SKM-1 treated with dmso at 0.1 percent for 144 hours (cell line): ENCODE measurements around the gene KCNMB1.

ENCODE experiments used
- DNase-seq: peaks from one replicate; lab custom pipeline; 2025; ENCODE audit not compliant: unreplicated experiment; lab: John Stamatoyannopoulos, UW

The KCNMB1 gene

DNA sequence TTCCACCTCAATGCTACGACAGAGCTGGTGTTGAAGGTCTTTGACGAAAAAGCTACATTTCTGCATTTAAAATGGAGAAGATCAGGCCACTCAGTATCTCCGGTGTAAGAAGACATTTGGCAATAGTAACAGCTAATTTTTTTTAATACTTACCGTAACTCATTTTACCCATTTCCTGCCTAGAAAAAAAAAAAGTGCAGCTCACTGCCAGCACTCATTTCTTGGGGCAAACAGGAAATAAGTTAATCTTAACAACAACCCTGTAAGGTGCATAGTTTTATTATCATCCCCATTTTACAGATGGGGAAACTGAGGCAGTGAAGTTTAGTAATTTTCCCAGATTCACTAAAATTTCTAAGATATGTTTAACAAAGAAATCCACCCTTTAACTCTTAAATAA lies 27.4 kb upstream of the KCNMB1 start:
- no peak for DNase-seq

GRCh38 chr5:170414786-170415185 lies 25.6 kb upstream of the KCNMB1 start:
- DNase-seq = no peak

- no peak for DNase-seq
Measured at GRCh38 chr5:170413897-170414296, 24.7 kb upstream of the KCNMB1 start.

DNA sequence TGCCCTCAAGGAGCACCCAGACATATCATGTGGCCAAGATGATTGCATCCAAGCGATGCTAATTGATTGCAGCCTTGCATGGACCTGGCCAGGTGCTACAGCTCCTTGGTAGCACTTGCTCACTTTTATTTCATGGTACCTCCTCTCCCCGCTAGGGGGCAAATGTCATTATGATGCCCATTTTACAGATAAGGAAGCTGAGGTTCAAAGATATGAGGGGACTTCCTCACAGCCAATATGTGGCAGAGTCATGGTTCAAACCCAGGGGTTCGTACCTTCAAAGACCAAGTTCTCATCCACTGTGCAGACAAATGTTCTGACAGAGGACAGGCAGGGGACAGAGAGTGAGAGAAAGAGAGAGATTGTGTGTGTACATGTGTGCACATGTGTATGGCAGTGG lies 21.9 kb upstream of the KCNMB1 start:
- no peak for DNase-seq

DNA sequence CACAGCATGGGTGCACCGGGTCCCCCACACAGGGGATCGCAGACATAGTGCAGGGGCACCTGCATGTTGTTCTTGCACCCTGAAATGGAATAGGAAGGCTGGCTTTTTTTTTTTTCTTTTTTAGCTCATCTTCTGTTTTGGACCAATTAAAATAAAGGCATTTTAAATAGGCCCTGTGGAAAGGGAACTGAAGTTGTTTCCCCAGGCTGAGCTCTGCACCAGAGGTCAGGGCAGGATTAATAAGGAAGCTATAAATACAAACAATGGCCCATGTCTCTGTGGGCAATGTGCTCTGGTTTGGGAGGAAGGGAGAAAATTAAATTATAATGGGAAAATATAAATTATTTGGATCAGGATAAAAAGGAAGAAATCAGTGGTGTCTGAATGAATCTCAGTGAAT lies 21.2 kb upstream of the KCNMB1 start:
- DNase-seq = no peak

DNA sequence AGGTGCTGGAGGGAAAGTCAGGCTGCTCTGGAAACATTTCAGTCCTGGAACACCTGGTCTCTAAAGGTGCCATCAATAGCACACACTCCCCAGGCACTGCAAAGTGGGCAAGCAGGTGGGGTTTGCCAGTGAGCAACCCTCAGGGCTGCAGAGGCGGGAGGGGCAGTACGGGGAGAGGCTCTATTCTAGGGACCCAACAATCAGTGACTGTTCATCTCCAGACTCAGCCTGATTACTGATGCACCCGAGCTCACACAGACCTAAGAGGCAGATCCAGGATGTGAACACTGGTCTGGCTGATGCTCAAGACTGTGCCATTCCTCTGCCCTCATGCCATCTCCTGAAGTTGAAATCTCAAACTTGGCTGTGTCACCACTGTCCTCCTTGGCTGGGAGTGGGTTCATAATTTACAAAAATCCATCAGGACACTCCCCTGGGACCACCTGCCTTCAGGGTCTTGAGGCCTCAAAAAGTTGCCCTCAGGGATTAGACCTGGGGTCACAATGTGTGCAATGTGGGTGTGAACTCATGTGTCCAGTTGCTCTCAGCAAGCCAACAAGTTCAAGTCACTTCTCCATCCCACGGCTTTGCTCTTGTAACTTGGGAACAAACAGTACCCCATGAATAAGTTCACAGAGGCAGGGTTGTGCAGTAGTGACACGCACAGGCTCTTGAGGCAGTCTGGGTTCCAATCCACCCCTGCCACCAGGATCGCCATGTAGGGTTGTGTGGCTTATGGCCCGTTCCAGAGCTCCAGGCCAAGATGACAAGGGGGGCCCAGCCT lies 19.9 kb upstream of the KCNMB1 start:
- DNase-seq = no peak

DNA sequence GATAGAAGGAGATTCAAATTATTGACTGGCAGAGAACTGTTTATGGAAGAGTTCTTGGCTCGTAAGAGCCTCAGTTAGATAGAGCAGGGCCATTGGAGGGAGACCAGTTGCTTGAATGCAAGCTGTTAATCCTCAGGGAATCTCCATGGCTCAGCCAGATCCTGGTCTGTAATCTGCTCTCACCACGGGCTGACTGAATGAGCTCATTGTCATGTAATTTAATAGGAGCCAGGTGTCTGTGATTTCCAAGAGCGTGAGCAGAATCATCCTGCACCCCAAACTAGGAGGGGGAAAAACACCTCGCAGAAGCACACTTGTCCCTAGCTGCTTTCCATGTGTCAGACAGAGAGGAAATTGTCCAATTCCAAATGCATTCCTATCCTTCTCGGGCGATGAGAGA lies 19.1 kb upstream of the KCNMB1 start:
- no peak for DNase-seq

GRCh38 chr5:170407062-170407461 lies 17.9 kb upstream of the KCNMB1 start:
- no peak for DNase-seq

- DNase-seq = peak; percentile 89
Measured at GRCh38 chr5:170405817-170406216, 16.6 kb upstream of the KCNMB1 start.

- peak; percentile 82 for DNase-seq
Measured at GRCh38 chr5:170404398-170404797, 15.2 kb upstream of the KCNMB1 start.

DNA sequence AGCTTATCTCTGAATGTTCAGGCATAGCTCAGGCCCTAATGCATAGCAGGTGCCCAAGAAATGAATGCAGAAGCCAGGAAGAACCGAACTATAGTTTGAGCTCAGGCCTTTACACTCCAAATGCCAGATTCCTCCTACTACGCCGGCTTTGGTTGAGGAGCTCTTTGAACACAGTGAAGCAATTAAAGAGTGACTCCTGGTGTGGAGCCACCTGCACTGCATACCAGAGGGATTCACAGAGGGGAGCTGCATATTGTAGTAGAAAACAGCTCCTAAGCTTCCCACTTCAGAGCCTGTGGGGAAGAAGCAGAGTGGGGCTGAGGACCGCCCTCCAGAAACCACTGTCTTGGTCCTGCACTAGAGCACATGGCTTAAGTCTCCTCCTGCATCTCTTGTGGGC lies 14.5 kb upstream of the KCNMB1 start:
- no peak for DNase-seq

DNA sequence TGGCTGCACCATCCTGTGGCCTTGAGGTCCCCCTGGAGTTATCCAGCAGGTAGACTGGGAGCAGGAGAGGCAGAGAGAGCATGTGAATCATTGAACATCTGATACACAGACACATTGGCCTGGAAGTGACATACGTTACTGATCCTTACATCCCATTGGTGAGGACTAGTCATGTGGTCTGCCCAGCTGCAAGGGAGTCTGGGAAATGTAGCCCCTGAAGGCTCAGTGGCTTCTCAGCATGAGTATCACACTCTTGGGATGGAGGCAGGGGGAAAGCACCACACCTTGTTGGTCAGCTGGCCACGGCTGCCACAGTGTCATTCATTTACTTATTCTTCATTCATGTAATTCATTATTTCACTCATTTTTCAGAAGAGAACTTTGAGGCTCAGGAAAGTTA lies 13.3 kb upstream of the KCNMB1 start:
- no peak for DNase-seq

GRCh38 chr5:170397059-170397458 lies 7.9 kb upstream of the KCNMB1 start:
- DNase-seq = no peak

DNA sequence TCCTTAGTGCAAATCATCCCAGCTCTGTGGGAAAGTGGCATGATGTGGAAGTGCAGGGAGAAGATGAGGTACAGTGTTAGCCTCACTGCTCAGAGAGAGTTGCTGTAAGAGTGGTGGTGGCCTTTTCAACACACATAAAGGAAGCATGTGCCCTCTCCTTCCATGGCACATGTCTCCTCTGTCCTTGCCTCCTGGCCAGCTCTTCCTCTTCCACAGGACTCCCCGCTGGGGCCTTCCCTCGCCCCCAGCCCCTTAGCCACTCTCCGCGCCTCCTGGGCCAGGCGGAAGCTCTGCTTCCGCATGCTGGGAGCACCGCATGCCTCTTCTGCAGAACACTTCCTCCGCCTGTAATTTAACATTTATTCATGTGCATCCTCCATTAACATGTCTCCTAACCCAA lies 4.8 kb upstream of the KCNMB1 start:
- no peak for DNase-seq

DNA sequence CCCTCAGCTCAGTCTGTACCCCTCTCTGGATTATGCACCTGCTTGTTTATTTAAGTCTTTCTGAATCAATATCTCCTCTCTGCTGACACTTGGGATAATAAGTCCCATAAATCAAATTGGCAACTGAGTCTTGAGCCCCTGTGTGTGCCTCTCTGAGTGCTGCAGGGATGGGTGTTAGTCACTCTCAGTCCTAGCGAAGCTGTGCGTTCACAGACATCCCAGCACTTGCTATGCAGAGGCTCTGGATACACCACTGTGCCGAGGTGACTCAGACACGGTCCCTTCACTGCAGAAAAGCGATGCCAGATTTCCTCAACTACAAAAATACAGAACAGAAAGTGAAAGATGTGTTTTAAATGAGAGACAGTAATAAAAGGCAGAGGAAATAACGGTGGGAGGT lies 4.1 kb upstream of the KCNMB1 start:
- no peak for DNase-seq

- DNase-seq = no peak
Measured at GRCh38 chr5:170390472-170390871, 1.3 kb upstream of the KCNMB1 start.

- DNase-seq = peak; percentile 20
Measured at GRCh38 chr5:170389550-170389892, 354 bp upstream of the KCNMB1 start.

DNA sequence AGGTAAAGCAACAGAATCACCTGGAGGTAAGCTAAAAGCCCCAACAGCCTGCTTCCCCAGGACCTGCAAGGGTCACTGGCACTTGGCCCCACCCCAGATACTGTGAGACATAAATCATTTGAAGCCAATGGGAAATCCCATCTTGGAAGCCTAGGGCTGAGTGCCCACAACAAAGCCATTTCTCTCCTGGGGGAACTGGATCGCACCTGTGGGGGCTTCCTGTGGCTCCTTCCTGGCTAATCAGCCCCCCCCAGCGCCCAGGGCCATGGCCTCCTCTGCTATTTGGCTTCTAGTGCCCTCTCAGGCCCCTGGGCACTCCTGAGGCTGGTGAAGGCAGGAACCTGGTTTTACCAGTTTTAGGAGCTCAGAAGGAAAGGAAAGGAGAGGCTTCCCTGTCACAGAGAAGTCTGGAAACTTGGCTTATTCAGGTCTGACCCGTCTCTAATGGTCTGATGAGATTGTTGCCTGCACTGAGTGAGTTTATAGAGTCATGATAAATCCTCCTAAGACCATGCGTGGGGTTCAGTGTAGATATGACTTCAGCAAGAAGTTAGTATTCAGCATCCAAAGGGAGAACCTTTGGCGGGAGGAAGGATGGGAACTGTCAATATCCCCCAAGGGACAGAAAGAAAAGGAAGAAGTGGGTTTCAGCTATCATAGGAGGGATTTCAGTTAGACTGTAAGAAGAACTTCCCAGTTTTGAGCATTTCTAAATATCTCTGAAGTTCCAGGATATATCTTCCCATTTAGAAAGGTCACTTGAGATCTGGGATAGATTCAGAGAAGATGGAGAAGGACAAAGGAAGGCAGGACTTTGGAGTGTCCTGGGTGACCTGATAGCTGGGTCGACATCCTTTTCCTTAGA lies 1.2 kb downstream of the KCNMB1 start:
- no peak for DNase-seq

DNA sequence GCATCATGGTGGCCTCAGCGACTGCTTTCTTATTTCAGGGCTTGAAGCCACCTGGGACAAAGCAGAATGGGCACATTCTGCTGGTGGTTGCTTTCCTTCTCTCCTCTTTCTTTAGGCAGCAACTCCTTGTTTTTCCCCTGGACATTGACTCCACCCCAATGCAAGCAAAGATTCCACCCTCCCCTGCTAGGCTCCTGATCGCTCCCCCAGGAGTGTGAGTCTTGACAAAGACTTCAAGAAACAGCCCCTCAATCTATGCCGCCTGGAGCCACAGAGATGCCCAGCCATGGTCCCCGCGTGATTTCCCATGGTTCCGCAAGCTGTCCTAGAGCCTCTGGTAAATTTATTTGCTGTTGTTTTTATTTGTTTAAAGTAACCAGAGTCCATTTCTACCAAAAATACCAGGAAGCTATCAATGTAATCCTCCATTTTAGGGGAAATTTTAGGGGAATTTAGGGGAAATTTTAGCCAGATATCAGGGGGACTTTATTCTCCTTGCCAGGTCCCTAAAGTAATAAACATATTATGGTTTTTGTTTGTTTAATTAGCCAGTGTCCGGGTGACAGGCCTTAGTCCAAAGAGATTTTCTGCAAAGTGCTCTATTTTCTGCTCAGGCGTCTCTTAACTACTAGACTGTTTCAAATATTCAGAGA lies 2.3 kb downstream of the KCNMB1 start:
- DNase-seq = no peak

- DNase-seq = no peak
Measured at GRCh38 chr5:170383227-170383626, 5.9 kb downstream of the KCNMB1 start.

DNA sequence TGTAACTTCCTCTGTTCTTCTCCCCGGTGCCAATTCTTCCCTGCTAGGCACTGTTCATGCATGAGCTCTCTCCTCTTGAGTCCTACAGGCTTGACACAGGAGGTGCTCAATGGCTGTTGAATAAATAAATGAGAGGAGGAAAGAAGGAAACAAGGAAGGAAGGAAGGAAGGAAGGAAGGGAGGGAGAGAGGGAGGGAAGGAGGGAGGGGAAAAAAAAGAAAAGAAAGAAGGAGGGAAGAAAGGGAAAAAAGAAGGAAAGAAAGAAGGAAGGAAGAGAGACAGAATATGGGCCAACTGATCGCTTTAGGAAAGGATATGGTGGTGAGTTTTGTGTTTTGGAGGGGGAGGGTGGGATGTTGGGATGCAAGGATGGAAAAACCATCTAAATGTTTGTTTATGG lies 6.4 kb downstream of the KCNMB1 start:
- DNase-seq = no peak

DNA sequence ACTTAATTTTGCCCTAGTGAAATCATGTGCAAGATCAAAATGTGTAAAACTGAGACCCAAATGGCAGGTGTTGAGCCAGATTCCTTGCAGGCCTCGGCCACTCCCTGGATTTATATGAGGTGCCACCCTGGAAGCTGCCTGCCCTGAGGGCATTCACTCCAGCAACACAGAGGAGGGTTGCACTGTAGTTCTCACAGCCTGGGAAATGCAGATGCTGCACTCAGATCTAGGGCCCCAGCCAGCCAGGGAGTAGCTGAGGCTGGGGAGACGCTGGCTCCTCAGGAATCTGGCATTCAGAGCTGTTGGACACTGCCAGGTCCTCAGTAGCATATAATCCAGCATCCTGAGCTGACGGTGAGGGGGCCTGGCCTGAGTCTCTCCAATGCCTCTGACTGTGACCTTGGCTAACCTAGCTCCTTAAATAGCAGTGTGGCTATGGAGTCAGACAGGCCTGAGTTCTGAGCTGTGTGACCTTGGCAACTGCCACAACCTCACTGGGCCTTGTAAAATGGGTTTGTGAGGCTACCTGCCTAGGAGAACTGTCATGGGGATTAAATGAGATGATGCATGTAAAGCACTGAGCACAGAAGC lies 8.7 kb downstream of the KCNMB1 start:
- no peak for DNase-seq
